K562 (cell line): ENCODE data around the gene OLFML1. TPM values are rescaled to one million over a fixed set of nuclear protein-coding genes. Genes with fewer than 3 reads are reported as not detected.

ENCODE experiments used
- ATAC-seq: fragments of 200-7000 bp; cut with Tn5 transposase; 3 replicates; pipeline ENCODE4 v1.9.1; 2020; ENCODE audit warnings: moderate library complexity
- BruUV-seq: library from RNA; stranded (reverse); fragments of 400-500 nt; replicated peaks from 2 replicates; lab custom pipeline; 2021; lab: Mats Ljungman, UMichigan
- CTCF ChIA-PET: fragments of 300-600 bp; formaldehyde crosslinking; extraction: SDS; loops from one replicate; lab custom pipeline; 2021; ENCODE audit warnings: low intra/inter-chr PET ratio; lab: Yijun Ruan, JAX
- POLR2A ChIA-PET: fragments of 300-600, 350-650 bp; sonication (Branson Sonifier 250); formaldehyde crosslinking; extraction: SDS; loops from one replicate; lab custom pipeline; 2021; ENCODE audit warnings: antibody characterized with exemption, inconsistent platforms; lab: Yijun Ruan, JAX
- DNase-seq, 4 experiments: peaks; one replicate each; pipeline versions ENCODE4 v3.0.0 to v3.0.0-alpha.2; 2011 to 2018; ENCODE audit warnings: low spot score in 3 of 4, mixed read lengths in 3 of 4; ENCODE audit errors: extremely low read depth in 1 of 4
- FAIRE-seq: peaks from 2 replicates; lab custom pipeline; 2011; peaks lifted over from hg19 to GRCh38; lab: Jason Lieb, UNC
- H2AFZ ChIP-seq: 2 replicates; pipeline ENCODE4 v1.6.0; 2011; ENCODE audit warnings: low read depth, low read length, control low read depth, inconsistent platforms
- H3K27ac ChIP-seq: fragments of 200-600 bp; 3 replicates; pipeline ENCODE4 v1.8.0; 2011; ENCODE audit warnings: low read depth, mild to moderate bottlenecking, control low read depth, inconsistent platforms, low read length, moderate library complexity, mixed read lengths; ENCODE audit errors: extremely low read depth
- H3K27me3 ChIP-seq, 2 experiments: fragments of 300-600 bp in 1 of 2; 2 replicates in 1 of 2; 3 replicates in 1 of 2; pipeline versions ENCODE4 v1.6.0 to v1.8.0; 2011; ENCODE audit warnings: inconsistent platforms in 2 of 2, low read length in 2 of 2, mild to moderate bottlenecking in 1 of 2, mixed read lengths in 1 of 2, moderate library complexity in 1 of 2; ENCODE audit not compliant: control insufficient read depth in 2 of 2, insufficient read depth in 2 of 2
- H3K36me3 ChIP-seq: fragments of 300-600 bp; 3 replicates; pipeline ENCODE4 v1.8.0; 2011; ENCODE audit warnings: mild to moderate bottlenecking, low read length, inconsistent platforms; ENCODE audit not compliant: control insufficient read depth, insufficient read depth
- H3K4me1 ChIP-seq, 2 experiments: fragments of 200-600 bp in 1 of 2; replicated peaks in 1 of 2; 2 replicates in 1 of 2; 3 replicates in 1 of 2; pipeline versions ENCODE4 v1.5.1 to v1.8.0; 2011; ENCODE audit warnings: inconsistent platforms in 2 of 2, low read length in 2 of 2, mild to moderate bottlenecking in 1 of 2, mixed read lengths in 1 of 2, moderate library complexity in 1 of 2; ENCODE audit not compliant: control insufficient read depth in 2 of 2, insufficient read depth in 2 of 2
- H3K4me2 ChIP-seq: 2 replicates; pipeline ENCODE4 v1.6.1; 2011; ENCODE audit warnings: low read length, control low read depth, inconsistent platforms, mixed read lengths; ENCODE audit not compliant: insufficient read depth
- H3K4me3 ChIP-seq: fragments of 200-600 bp; sonication (generic), shearing (Covaris generic); 2 replicates; pipeline ENCODE4 v1.5.1; 2016; ENCODE audit warnings: control low read depth, inconsistent platforms
- H3K79me2 ChIP-seq: fragments of 200-600 bp; 3 replicates; pipeline ENCODE4 v1.8.0; 2011; ENCODE audit warnings: low read length, inconsistent platforms; ENCODE audit not compliant: control insufficient read depth, insufficient read depth
- H3K9ac ChIP-seq, 2 experiments: 2 replicates each; pipeline versions ENCODE4 v1.6.0 to v1.6.1; 2011; ENCODE audit warnings: low read depth in 2 of 2, low read length in 2 of 2, control low read depth in 1 of 2, inconsistent platforms in 1 of 2, mild to moderate bottlenecking in 1 of 2, mixed read lengths in 1 of 2; ENCODE audit not compliant: insufficient read depth in 1 of 2
- H3K9me1 ChIP-seq: one replicate; pipeline ENCODE4 v1.6.0; 2011; ENCODE audit warnings: inconsistent platforms, mild to moderate bottlenecking, low read length, moderate library complexity; ENCODE audit not compliant: control insufficient read depth, insufficient read depth
- H3K9me3 ChIP-seq: replicated peaks from 2 replicates; pipeline ENCODE4 v1.5.1; 2011; ENCODE audit warnings: low read depth, low read length, inconsistent platforms; ENCODE audit not compliant: control insufficient read depth, insufficient read depth
- H4K20me1 ChIP-seq: replicated peaks from 2 replicates; pipeline ENCODE4 v1.6.1; 2011; ENCODE audit warnings: low read length, inconsistent platforms, mixed read lengths; ENCODE audit not compliant: control insufficient read depth, insufficient read depth
- ESRRB ChIP-seq: fragments of 250-450 bp; sonication (Bioruptor Pico); IDR thresholded peaks from 2 replicates; pipeline ENCODE4 v1.5.0; 2020; ENCODE audit warnings: mild to moderate bottlenecking, moderate library complexity, borderline replicate concordance
- HEY1 ChIP-seq: fragments of 250-450 bp; sonication (Bioruptor Pico); IDR thresholded peaks from 2 replicates; pipeline ENCODE4 v1.5.0; 2020; ENCODE audit warnings: mild to moderate bottlenecking, moderate library complexity, borderline replicate concordance
- HIVEP1 ChIP-seq: fragments of 250-450 bp; sonication (Bioruptor Pico); IDR thresholded peaks from 2 replicates; pipeline ENCODE4 v1.4.0; 2020; ENCODE audit warnings: mild to moderate bottlenecking
- NFXL1 ChIP-seq: fragments of 450-650 bp; formaldehyde crosslinking; IDR thresholded peaks from 2 replicates; pipeline ENCODE4 v1.4.0; 2021; ENCODE audit warnings: mild to moderate bottlenecking
- ZNF384 ChIP-seq: IDR thresholded peaks from 2 replicates; pipeline ENCODE4 v1.6.1; 2012; ENCODE audit warnings: low read depth, low read length, improper control_type of control experiment
- ZNF699 ChIP-seq: fragments of 250-450 bp; sonication (Bioruptor Pico); IDR thresholded peaks from 2 replicates; pipeline ENCODE4 v1.8.0; 2021; ENCODE audit warnings: mild to moderate bottlenecking, moderate library complexity; ENCODE audit not compliant: insufficient replicate concordance
- WGBS: fragments of 100-300 bp; shearing (Covaris generic); methylation state at CpG from one replicate; pipeline ENCODE4 v1.1.6; 2016; ENCODE audit warnings: low coverage, mixed read lengths; ENCODE audit not compliant: insufficient coverage; ENCODE audit errors: missing lambda C conversion rate; 5-methylcytosine and 5-hydroxymethylcytosine counted together
- in situ Hi-C: fragments of 300-500 bp; cut with MboI; formaldehyde crosslinking; loops from 4 replicates; pipeline ENCODE4 v1.15.0; 2018; ENCODE audit warnings: inconsistent platforms, mixed read lengths
- intact Hi-C: fragments of 100-400 bp; cut with micrococcal nuclease; formaldehyde crosslinking; loops from 2 replicates; pipeline ENCODE4 v1.14.2; 2022
- polyA plus RNA-seq, 8 experiments: library from polyadenylated mRNA; depleted of rRNA in 4 of 8; stranded (reverse) in 5 of 8; unstranded in 3 of 8; fragments of >200 nt; fragmentation: Nextera tagmentation in 2 of 8; fragmentation: Illumina TruSeq in 1 of 8; extraction: Ambion mirVana in 2 of 8; extraction: Trizol in 1 of 8; gene quantifications; 2 replicates each; pipeline versions ENCODE4 v1.2.1 to v1.2.3, GENCODE V29; 2011 to 2014; ENCODE audit warnings: inconsistent platforms in 1 of 8, missing spikeins in 1 of 8
- total RNA-seq, 7 experiments: library from RNA; depleted of rRNA in 6 of 7; stranded (reverse); fragments of >200 nt in 6 of 7; fragmentation: Illumina TruSeq in 2 of 7; extraction: Trizol in 2 of 7; gene quantifications; 2 replicates each; pipeline versions ENCODE4 v1.2.1 to v1.2.3, GENCODE V29; 2011 to 2021; ENCODE audit warnings: low replicate concordance in 1 of 7
- TF ChIP-seq, protein P1 (sequence below): sonication (generic); formaldehyde crosslinking; IDR thresholded peaks from 2 replicates; pipeline ENCODE4 v1.8.0; 2022; ENCODE audit warnings: mild to moderate bottlenecking, missing genetic modification reagents
- TF ChIP-seq, protein P2 (sequence below): fragments of 450-650 bp; IDR thresholded peaks from 2 replicates; pipeline ENCODE4 v1.6.1; 2017; ENCODE audit warnings: antibody characterized with exemption, mild to moderate bottlenecking

The OLFML1 gene
- total and polyA plus RNA-seq, 9 of the 15 experiments (the other 6 are each of a cell fraction or from before 2014, with no cell fraction given), result not detected

DNA sequence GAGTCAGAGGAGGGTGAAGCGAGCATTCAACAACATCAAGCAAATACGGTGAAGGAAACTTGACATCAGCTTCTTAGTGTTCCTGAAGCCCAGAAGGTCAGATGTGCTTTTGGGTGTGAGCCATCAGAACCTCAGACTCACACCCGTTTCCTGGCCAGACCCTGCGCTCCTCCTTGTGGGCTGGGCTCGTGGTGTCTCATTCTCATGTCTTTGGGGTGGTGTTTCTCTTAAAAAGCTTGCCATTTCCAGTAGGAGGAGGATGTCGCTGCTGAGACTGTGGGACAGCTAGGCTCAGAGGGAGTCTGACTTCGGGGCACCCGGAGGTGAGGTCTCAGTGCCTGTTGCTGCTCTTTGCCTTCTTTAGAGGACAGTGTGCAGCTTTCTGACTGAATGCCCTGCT, 52.7 kb downstream of the OLFML1 start:
- DNase-seq, result no peak
- in situ Hi-C loops, result no loop called here
- H3K27ac ChIP-seq, result no peak overlapping the region
- H3K4me2 ChIP-seq, result no peak overlapping the region
- no peak for FAIRE-seq
- H2AFZ ChIP-seq, result no peak overlapping the region
- TF ChIP-seq, protein P1, sequence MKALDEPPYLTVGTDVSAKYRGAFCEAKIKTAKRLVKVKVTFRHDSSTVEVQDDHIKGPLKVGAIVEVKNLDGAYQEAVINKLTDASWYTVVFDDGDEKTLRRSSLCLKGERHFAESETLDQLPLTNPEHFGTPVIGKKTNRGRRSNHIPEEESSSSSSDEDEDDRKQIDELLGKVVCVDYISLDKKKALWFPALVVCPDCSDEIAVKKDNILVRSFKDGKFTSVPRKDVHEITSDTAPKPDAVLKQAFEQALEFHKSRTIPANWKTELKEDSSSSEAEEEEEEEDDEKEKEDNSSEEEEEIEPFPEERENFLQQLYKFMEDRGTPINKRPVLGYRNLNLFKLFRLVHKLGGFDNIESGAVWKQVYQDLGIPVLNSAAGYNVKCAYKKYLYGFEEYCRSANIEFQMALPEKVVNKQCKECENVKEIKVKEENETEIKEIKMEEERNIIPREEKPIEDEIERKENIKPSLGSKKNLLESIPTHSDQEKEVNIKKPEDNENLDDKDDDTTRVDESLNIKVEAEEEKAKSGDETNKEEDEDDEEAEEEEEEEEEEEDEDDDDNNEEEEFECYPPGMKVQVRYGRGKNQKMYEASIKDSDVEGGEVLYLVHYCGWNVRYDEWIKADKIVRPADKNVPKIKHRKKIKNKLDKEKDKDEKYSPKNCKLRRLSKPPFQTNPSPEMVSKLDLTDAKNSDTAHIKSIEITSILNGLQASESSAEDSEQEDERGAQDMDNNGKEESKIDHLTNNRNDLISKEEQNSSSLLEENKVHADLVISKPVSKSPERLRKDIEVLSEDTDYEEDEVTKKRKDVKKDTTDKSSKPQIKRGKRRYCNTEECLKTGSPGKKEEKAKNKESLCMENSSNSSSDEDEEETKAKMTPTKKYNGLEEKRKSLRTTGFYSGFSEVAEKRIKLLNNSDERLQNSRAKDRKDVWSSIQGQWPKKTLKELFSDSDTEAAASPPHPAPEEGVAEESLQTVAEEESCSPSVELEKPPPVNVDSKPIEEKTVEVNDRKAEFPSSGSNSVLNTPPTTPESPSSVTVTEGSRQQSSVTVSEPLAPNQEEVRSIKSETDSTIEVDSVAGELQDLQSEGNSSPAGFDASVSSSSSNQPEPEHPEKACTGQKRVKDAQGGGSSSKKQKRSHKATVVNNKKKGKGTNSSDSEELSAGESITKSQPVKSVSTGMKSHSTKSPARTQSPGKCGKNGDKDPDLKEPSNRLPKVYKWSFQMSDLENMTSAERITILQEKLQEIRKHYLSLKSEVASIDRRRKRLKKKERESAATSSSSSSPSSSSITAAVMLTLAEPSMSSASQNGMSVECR, result no peak
- no peak for TF ChIP-seq NFXL1
- no peak for TF ChIP-seq HEY1 (CRISPR knock-in tag)
- no peak for TF ChIP-seq ESRRB
- TF ChIP-seq HIVEP1, result no peak
- TF ChIP-seq, protein P2, sequence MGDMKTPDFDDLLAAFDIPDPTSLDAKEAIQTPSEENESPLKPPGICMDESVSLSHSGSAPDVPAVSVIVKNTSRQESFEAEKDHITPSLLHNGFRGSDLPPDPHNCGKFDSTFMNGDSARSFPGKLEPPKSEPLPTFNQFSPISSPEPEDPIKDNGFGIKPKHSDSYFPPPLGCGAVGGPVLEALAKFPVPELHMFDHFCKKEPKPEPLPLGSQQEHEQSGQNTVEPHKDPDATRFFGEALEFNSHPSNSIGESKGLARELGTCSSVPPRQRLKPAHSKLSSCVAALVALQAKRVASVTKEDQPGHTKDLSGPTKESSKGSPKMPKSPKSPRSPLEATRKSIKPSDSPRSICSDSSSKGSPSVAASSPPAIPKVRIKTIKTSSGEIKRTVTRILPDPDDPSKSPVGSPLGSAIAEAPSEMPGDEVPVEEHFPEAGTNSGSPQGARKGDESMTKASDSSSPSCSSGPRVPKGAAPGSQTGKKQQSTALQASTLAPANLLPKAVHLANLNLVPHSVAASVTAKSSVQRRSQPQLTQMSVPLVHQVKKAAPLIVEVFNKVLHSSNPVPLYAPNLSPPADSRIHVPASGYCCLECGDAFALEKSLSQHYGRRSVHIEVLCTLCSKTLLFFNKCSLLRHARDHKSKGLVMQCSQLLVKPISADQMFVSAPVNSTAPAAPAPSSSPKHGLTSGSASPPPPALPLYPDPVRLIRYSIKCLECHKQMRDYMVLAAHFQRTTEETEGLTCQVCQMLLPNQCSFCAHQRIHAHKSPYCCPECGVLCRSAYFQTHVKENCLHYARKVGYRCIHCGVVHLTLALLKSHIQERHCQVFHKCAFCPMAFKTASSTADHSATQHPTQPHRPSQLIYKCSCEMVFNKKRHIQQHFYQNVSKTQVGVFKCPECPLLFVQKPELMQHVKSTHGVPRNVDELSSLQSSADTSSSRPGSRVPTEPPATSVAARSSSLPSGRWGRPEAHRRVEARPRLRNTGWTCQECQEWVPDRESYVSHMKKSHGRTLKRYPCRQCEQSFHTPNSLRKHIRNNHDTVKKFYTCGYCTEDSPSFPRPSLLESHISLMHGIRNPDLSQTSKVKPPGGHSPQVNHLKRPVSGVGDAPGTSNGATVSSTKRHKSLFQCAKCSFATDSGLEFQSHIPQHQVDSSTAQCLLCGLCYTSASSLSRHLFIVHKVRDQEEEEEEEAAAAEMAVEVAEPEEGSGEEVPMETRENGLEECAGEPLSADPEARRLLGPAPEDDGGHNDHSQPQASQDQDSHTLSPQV, result no peak
- no peak for TF ChIP-seq ZNF384
- no peak for TF ChIP-seq ZNF699 (CRISPR knock-in tag)
- H3K36me3 ChIP-seq, result no peaks in the 10 kb centered on the region
- peaks cover 0 to 24% of the 10 kb centered on the region in 2 experiments; a peak in 2 of 5 replicates for H3K27me3 ChIP-seq
- ChIA-PET POLR2A (no interaction called here), CTCF (no interaction called here)
- H3K4me1 ChIP-seq, result no peaks in the 10 kb centered on the region
- H3K9me1 ChIP-seq, result no peaks in the 10 kb centered on the region
- no TSS peak for BruUV-seq
- intact Hi-C loops, result no loop called here
- no peak overlapping the region for H3K9ac ChIP-seq
- no peak for ATAC-seq
- H3K9me3 ChIP-seq, result no peaks in the 10 kb centered on the region
- under 1% methylated on average over 8 of the region's 8 CpGs for WGBS
- no peak overlapping the region for H3K4me3 ChIP-seq
- H4K20me1 ChIP-seq, result 0 out of 2 replicates have a peak, but pooled peaks cover 5% of the 10 kb centered on the region
- H3K79me2 ChIP-seq, result no peaks in the 10 kb centered on the region
